ENCODE measurements around the gene RBM45. TPM values are rescaled to one million over a fixed set of nuclear protein-coding genes. Genes with fewer than 3 reads are reported as not detected.
"Not testable (repeated sequence)": the region's sequence is repeated elsewhere in the genome, so short reads cannot be mapped to it uniquely, and the experiment has no call there.

Gene RBM45
- total and polyA plus RNA-seq, 7 donors: 3.4 to 9.5 (median 4.5) TPM

- intact Hi-C loops (cut with DNase I): no loop called here
- WGBS, 3 donors: 89 to 93% (median 91%) methylated on average over 8 of the region's 8 CpGs
Observed at GRCh38 chr2:178074123-178075005, 37.9 kb upstream of the RBM45 start.

DNA sequence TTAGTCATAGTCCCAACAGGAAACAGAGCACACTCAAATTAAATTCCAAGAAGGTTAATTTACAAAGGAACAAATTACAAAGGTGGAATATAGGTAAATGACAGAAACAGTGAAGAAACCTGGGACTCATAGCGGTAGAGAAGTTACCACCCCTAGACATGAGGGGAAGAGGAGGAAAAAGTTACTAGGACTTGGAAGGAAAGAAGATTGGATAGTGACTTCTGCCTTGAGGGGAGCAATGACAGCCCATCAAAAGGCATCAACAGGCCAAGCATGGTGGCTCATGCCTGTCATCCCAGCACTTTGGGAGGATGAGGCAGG is 37.3 kb upstream of the RBM45 start:
- H3K4me3 ChIP-seq: no peak overlapping the region
- ATAC-seq: no peak
- no peak for TF ChIP-seq CTCF (IDR thresholded peaks at IDR 0.05)
- H3K27me3 ChIP-seq (ENCODE audit: insufficient read depth in 3 of 3, low read length in 2 of 3): no peaks in the 10 kb centered on the region
- H3K27ac ChIP-seq: no peak overlapping the region
- H3K4me1 ChIP-seq: no peaks in the 10 kb centered on the region
- no peaks in the 10 kb centered on the region for H3K36me3 ChIP-seq (ENCODE audit: insufficient read depth in 1 of 2, low read depth in 1 of 2)
- DNase-seq: no peak
- WGBS, 3 donors: 86 to 100% (median 95%) methylated on average over 1 of the region's 1 CpG
- H3K9me3 ChIP-seq: no peaks in the 10 kb centered on the region
- intact Hi-C loops (cut with DNase I): no loop called here

More at GRCh38 chr2:178074123-178075005, 37.9 kb upstream of the RBM45 start:
- no peak for DNase-seq
- Histone ChIP-seq H3K36me3 (ENCODE audit: insufficient read depth in 1 of 2, low read depth in 1 of 2) (no peaks in the 10 kb centered on the region), H3K27me3 (ENCODE audit: insufficient read depth in 3 of 3, low read length in 2 of 3) (no peaks in the 10 kb centered on the region), H3K4me1 (no peaks in the 10 kb centered on the region), H3K27ac (no peak overlapping the region), H3K4me3 (no peak overlapping the region), H3K9me3 (no peaks in the 10 kb centered on the region)
- no peak for ATAC-seq
- no peak for TF ChIP-seq CTCF (IDR thresholded peaks at IDR 0.05)

- Histone ChIP-seq H3K27me3 (ENCODE audit: insufficient read depth in 3 of 3, low read length in 2 of 3) (no peaks in the 10 kb centered on the region), H3K36me3 (ENCODE audit: insufficient read depth in 1 of 2, low read depth in 1 of 2) (no peaks in the 10 kb centered on the region), H3K27ac (no peak overlapping the region), H3K4me3 (no peak overlapping the region), H3K4me1 (no peaks in the 10 kb centered on the region), H3K9me3 (no peaks in the 10 kb centered on the region)
- no peak for DNase-seq
- intact Hi-C loops (cut with DNase I): no loop called here
- ATAC-seq: no peak
- no peak for TF ChIP-seq CTCF (IDR thresholded peaks at IDR 0.05)
Observed at GRCh38 chr2:178076130-178076529, 36.1 kb upstream of the RBM45 start.

DNA sequence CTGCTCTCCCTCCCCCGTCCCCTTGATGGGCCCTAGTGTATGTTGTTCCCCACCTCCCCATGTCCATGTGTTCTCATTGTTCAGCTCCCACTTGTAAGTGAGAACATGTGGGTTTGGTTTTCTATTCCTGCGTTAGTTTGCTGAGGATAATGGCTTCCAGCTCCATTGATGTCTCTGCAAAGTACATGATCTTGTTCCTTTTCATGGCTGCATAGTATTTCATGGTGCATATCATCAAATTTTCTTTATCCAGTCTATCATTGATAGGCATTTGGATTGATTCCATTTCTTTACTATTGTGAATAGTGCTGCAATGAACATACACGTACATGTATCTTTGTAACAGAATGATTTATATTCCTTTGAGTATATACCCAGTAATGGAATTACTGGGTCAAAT is 33.0 kb upstream of the RBM45 start:
- H3K36me3 ChIP-seq (ENCODE audit: insufficient read depth in 1 of 2, low read depth in 1 of 2); H3K4me3 ChIP-seq; intact Hi-C loops (cut with DNase I); H3K9me3 ChIP-seq; ATAC-seq; H3K4me1 ChIP-seq; DNase-seq; H3K27me3 ChIP-seq (ENCODE audit: insufficient read depth in 3 of 3, low read length in 2 of 3); H3K27ac ChIP-seq: not testable (repeated sequence)
- 72 to 91% (median 83%) methylated on average over 3 of the region's 3 CpGs for WGBS, 3 donors

DNA sequence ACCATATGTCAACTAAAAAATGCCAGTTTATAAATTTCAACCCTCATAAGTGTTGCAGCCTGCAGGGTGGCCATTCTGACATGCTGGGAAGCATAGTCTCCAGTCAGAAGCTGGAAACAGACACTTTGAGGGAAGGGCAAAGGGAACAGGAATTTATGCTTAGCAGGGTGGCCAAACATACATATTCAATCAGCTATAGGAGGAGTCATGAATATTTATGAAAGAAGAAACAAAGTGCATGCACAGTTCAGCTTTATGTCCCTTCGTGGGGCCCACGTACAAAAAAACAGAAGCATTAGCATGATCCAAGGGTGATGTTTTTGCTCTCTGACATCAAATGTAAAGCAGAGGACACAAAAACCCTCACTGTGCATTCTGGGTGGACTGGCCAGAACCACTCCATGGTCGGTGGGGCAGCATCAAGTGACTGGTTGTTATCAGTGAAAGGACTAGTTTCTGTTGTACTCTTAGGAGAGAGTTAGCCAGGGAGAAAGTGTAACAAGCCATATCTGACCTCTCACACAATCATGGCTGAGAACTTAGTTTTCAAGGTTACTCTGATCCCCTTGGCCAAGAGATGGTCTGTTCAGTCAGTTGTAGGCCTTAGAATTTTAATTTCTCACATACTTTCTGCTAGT is 29.7 kb upstream of the RBM45 start:
- TF ChIP-seq CTCF (IDR thresholded peaks at IDR 0.05): no peak
- Histone ChIP-seq H3K36me3 (ENCODE audit: insufficient read depth in 1 of 2, low read depth in 1 of 2) (no peaks in the 10 kb centered on the region), H3K4me3 (no peak overlapping the region), H3K4me1 (no peaks in the 10 kb centered on the region), H3K9me3 (no peaks in the 10 kb centered on the region), H3K27me3 (ENCODE audit: insufficient read depth in 3 of 3, low read length in 2 of 3) (no peaks in the 10 kb centered on the region), H3K27ac (no peak overlapping the region)
- DNase-seq (no peak), ATAC-seq (no peak)
- WGBS, 3 donors: 76 to 86% (median 85%) methylated on average over 3 of the region's 3 CpGs
- intact Hi-C loops (cut with DNase I): no loop called here
